GM12891 (cell line): ENCODE data around the gene BUD13.

Experiments
- POLR2AphosphoS5 ChIP-seq: IDR thresholded peaks from 2 replicates; pipeline ENCODE4 v1.6.1; 2011; ENCODE audit warnings: low read depth, low read length, control low read depth
- TAF1 ChIP-seq: IDR thresholded peaks from 2 replicates; pipeline ENCODE4 v1.6.1; 2011; ENCODE audit warnings: low read depth, low read length, control low read depth

- TF ChIP-seq POLR2AphosphoS5 (no peak), TAF1 (no peak)
Measured at GRCh38 chr11:116813170-116813569, 40.4 kb upstream of the BUD13 start.
